ENCODE measurements around the gene CLIP1. TPM values are rescaled to one million over a fixed set of nuclear protein-coding genes. Genes with fewer than 3 reads are reported as not detected.

CLIP1 gene
- total RNA-seq, 1 experiment from 2014 or later = 42.9 TPM

GRCh38 chr12:122228092-122228491, 194.4 kb downstream of the CLIP1 start:
- Histone ChIP-seq H3K4me3 (replicated peaks in 1 of 2; ENCODE audit: low read depth in 1 of 2, low read length in 2 of 2) (no peak overlapping the region), H4K20me1 (ENCODE audit: insufficient read depth) (no peaks in the 10 kb centered on the region)
- POLR2A ChIA-PET = no interaction called here

More at GRCh38 chr12:122228092-122228491, 194.4 kb downstream of the CLIP1 start:
- ChIA-PET RAD21 (ENCODE audit: low non-redundant PET in 1 of 2, low total read pairs in 2 of 2, uncharacterized antibody in 2 of 2, unreplicated experiment in 2 of 2) (no interaction called here), CTCF (no interaction called here)
- Histone ChIP-seq H3K9ac (ENCODE audit: low read length) (no peak overlapping the region), H3K79me2 (ENCODE audit: insufficient read depth, low read length) (peaks cover 25% of the 10 kb centered on the region), H2AFZ (ENCODE audit: low read depth, low read length, poor library complexity, severe bottlenecking) (no peak overlapping the region), H3K27me3 (ENCODE audit: insufficient read depth, low read length) (no peaks in the 10 kb centered on the region), H3K36me3 (ENCODE audit: control insufficient read depth in 1 of 2, insufficient read depth in 2 of 2, low read length in 2 of 2) (peaks cover 0 to 10% of the 10 kb centered on the region in 2 experiments), H3K9me2 (ENCODE audit: insufficient read depth) (no peaks in the 10 kb centered on the region), H3K27ac (ENCODE audit: low read depth, low read length) (no peak overlapping the region), H3K4me1 (ENCODE audit: control insufficient read depth in 1 of 2, insufficient read depth in 2 of 2, low read length in 2 of 2) (peaks cover 7 to 21% of the 10 kb centered on the region in 2 experiments), H3K9me3 (ENCODE audit: control insufficient read depth in 1 of 2, insufficient read depth in 1 of 2, low read depth in 1 of 2, low read length in 2 of 2) (no peaks in the 10 kb centered on the region), H3K4me2 (ENCODE audit: low read length) (no peak overlapping the region)
- intact Hi-C loops (cut with micrococcal nuclease) = no loop called here
- TF ChIP-seq YY1 (IDR thresholded peaks at IDR 0.05; ENCODE audit: extremely low read depth, insufficient replicate concordance, low read depth, low read length) = no peak
- TF ChIP-seq SP1 (IDR thresholded peaks at IDR 0.05; ENCODE audit: low read depth) = no peak
- no peak for TF ChIP-seq EZH2 (IDR thresholded peaks at IDR 0.05)
- no peak for TF ChIP-seq CTCF (IDR thresholded peaks at IDR 0.05 in 2 of 3, conservative IDR thresholded peaks at IDR 0.05 in 1 of 3; ENCODE audit: borderline replicate concordance in 1 of 3, insufficient read depth in 1 of 3, low read depth in 2 of 3, low read length in 2 of 3)
- TF ChIP-seq ELF1 (IDR thresholded peaks at IDR 0.05; ENCODE audit: borderline replicate concordance, low read depth) = no peak
- no peak for TF ChIP-seq TCF7L2 (IDR thresholded peaks at IDR 0.05; ENCODE audit: borderline replicate concordance, extremely low read depth, insufficient read depth, insufficient read length)
- TF ChIP-seq MAX (IDR thresholded peaks at IDR 0.05) = no peak
- TF ChIP-seq FOSL1 (IDR thresholded peaks at IDR 0.05; ENCODE audit: low read depth) = no peak
- no peak for TF ChIP-seq SRF (IDR thresholded peaks at IDR 0.05; ENCODE audit: low read depth)
- no peak for TF ChIP-seq JUND (IDR thresholded peaks at IDR 0.05)
- no peak for TF ChIP-seq ZBTB33 (IDR thresholded peaks at IDR 0.05; ENCODE audit: extremely low read depth, insufficient replicate concordance, low read length)
- no peak for TF ChIP-seq RAD21 (IDR thresholded peaks at IDR 0.05; ENCODE audit: low read depth)
- TF ChIP-seq SIN3A (IDR thresholded peaks at IDR 0.05; ENCODE audit: low read depth) = no peak
- no peak for TF ChIP-seq EGR1 (IDR thresholded peaks at IDR 0.05; ENCODE audit: low read depth)
- no peak for TF ChIP-seq ZNF274 (IDR thresholded peaks at IDR 0.05; ENCODE audit: low read depth, low read length)
- no peak for DNase-seq (ENCODE audit: low read depth, low spot score)
- no TSS peak for BruUV-seq (replicated peaks)
- no peak for ATAC-seq

Data from HCT116 (cell line).